Measurements from ENCODE around the gene C4BPB.
A peak's percentile ranks its signal among the peaks of the same experiment; 100 is the strongest.

Gene C4BPB

DNA sequence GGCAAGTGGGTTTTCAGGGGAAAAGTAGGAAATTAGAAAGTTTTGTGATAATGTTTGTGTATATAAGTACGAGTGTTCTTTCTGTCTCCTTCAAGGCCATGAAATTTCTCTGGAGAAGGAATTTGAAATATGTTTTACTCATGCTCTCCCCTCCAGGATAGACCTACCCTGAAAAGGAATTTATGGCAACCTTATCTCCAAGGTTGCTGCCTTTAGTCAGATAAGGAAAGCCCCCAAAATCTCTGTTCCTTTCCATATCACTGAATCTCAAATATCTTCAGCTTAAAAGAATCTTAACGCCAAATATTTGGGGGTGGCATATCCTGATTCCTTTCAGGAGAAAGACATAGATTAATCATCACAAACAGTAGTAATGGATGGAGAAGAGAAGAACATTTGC lies 499 bp upstream of the C4BPB start:
- DNase-seq: no peak

DNA sequence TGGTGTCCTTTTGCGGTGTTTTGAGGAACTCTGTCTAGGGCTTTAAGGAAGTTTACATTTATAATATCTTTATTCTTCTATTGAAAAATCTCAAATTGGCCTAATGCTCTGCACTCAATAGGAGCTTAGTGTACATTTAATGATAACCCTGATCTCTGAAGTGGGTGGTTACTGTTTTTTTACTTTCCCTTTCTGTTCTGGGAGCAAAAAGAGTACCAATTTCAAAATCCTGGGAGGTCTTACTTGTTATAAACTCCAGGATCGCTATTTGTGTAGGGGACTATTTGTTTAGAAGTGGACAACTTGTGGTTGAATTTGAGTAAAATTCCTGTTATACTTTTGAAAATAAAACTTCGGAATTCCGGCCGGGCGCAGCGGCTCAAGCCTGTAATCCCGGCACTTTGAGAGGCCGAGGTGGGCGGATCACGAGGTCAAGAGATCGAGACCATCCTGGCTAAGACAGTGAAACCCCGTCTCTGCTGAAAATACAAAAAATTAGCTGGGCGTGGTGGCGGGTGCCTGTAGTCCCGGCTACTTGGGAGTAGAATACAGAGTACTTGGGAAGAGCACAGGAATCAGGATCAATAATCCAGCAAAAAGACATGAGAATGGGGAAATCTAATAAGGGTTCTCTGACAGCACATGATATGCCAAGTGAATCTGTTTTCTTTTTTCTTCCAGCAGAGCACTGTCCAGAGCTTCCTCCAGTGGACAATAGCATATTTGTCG lies 1.1 kb downstream of the C4BPB start:
- no peak for DNase-seq

DNA sequence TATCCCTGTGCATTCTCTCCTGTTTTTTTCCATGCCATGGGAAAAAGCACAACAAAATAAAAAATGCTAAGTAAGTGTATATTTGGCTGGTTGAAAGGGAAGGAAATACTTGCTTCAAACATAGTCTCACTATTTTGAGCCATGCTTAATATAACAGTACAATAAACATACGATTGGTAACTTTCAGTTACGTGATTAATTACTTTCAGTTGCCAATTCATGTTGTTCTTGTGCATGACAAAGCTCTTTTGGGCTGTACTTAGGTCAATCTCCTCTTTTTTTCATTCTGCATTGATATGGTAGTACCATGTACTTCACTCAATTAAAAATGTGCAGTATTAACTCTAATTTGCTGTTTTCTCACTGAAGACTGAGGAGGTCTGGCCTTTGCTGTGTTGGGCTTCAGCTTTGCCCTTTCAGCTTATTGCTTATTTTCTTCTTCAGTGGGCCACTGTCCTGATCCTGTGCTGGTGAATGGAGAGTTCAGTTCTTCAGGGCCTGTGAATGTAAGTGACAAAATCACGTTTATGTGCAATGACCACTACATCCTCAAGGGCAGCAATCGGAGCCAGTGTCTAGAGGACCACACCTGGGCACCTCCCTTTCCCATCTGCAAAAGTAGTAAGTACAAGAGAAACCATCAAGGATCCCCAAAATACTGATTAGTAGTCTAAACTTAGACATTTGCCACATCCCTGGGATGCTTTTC lies 2.7 kb downstream of the C4BPB start:
- DNase-seq: no peak

- DNase-seq: no peak
These were observed 5.3 kb downstream of the C4BPB start for GRCh38 chr1:207093944-207094343.

- no peak for DNase-seq
These were observed 9.2 kb downstream of the C4BPB start for GRCh38 chr1:207097871-207098324.

- DNase-seq: no peak
These were observed 13.1 kb downstream of the C4BPB start for GRCh38 chr1:207101720-207102119.

DNA sequence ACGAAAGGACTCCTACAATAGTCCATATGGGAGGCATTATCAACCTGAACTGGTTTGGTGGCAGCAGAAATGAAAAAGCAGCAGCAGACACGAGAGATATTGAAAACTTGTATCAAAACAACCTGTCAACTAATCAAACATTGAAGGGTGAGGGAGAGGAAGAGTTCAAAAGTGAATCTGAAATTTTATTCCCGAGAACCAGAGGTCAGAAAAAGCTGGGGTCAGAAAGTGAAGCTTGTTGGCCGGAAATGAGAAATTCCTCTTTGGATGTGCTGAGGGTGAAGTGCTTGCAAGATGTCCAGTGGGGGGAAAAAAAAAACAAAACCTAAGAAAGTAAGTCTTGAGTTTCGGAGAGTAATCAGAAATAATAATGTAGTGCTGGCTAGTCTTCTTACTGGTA lies 13.5 kb downstream of the C4BPB start:
- DNase-seq: no peak

GRCh38 chr1:207102659-207103058 lies 14.0 kb downstream of the C4BPB start:
- no peak for DNase-seq

GRCh38 chr1:207103892-207104373 lies 15.3 kb downstream of the C4BPB start, which contains the start of gene C4BPA:
C4BPA (plus strand) TSS chr1:207104233; CDS start chr1:207113026, 8,793 bp downstream.
- DNase-seq: no peak

DNA sequence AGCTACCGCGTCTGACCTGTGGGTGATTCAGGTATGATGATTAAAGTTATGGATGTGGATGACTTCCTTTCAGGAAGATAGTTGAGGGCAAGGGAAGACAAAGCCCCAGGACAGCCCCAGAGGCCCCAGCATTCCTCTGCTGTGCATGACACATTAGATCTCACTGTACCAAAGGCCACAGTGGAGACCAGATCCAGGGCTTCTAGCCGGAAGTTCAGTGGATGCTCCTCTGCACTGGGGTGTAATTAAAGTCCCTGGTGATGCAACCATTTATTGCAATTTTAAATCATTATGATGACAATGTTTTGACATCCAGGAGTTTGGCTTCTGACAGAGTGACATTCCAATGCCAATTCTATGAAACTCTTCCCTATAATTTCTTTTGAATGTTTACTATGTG lies 20.3 kb downstream of the C4BPB start:
- no peak for DNase-seq

DNA sequence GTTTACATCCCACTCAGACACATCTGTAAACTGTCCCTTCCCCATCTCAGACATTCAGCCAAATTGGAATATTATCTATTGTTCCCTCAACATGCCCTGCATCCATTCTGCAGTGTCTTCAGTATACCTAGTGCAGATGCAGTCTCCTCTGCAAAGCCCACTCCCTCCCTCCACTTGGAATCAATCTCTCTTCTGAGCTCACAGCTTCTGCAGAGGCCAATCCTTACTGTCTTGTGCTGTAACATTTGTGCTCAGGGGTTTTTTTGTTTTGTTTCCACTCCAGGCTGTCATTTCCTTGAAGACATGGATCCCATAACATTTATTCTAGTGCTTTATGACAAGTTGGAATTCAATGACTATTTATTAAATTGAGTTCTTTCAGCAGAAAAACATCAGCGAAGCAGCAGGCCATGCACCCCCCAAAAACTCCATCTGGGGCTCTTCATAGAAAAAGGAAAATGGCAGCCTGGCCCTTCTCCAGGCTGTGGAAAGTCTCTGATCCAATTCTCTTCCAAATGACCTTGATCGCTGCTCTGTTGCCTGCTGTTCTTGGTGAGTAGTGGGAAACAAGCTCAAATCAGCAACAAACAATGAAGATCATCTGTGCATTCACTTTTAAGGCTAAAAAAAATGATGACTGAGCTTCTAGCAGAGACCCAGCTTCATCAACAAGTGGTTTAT lies 24.1 kb downstream of the C4BPB start:
- DNase-seq: no peak

DNA sequence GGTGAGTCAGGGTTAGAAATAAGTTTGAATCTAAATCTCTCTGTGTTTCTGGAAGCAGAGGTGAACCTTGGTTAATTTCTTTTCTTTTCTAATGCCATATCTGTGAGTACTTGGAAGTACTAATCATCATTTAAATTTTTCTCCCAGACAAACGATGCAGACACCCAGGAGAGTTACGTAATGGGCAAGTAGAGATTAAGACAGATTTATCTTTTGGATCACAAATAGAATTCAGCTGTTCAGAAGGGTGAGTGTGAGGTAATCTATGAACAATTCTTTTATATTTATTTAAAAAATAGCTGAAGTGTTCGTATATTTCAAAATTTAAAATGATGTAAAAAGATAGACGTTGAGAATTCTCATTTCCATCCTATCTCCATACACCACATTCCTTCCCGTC lies 26.6 kb downstream of the C4BPB start:
- DNase-seq: no peak

- DNase-seq: no peak
These were observed 35.7 kb downstream of the C4BPB start for GRCh38 chr1:207124389-207124788.

- DNase-seq: no peak
These were observed 39.8 kb downstream of the C4BPB start for GRCh38 chr1:207128336-207128921.

- DNase-seq: no peak
These were observed 40.4 kb downstream of the C4BPB start for GRCh38 chr1:207129053-207129452.

- DNase-seq: no peak
These were observed 41.8 kb downstream of the C4BPB start for GRCh38 chr1:207130252-207131036.

GRCh38 chr1:207131163-207131562 lies 42.5 kb downstream of the C4BPB start:
- DNase-seq: no peak

- DNase-seq: peak; percentile 5
These were observed 45.9 kb downstream of the C4BPB start for GRCh38 chr1:207134581-207134980.

DNA sequence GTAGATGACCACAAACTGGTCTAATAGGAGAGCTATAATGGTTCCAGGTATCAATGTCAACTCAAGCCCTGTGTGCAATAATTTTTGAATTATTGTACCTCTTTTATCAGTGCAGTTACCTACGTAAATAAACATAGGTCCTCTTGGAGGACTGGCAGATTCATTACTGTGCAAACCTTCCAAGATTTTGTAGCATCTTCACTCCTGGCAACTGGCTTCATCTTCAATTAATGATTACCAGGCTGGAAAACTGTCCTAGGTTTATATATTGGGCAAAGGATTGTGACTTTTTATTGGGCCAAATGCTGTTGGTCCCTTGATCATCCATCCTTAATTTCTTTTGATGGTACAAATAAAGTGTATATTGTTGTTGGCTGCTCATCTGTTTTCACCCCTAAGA lies 51.0 kb downstream of the C4BPB start:
- no peak for DNase-seq

GRCh38 chr1:207140536-207140935 lies 51.9 kb downstream of the C4BPB start:
- no peak for DNase-seq

DNA sequence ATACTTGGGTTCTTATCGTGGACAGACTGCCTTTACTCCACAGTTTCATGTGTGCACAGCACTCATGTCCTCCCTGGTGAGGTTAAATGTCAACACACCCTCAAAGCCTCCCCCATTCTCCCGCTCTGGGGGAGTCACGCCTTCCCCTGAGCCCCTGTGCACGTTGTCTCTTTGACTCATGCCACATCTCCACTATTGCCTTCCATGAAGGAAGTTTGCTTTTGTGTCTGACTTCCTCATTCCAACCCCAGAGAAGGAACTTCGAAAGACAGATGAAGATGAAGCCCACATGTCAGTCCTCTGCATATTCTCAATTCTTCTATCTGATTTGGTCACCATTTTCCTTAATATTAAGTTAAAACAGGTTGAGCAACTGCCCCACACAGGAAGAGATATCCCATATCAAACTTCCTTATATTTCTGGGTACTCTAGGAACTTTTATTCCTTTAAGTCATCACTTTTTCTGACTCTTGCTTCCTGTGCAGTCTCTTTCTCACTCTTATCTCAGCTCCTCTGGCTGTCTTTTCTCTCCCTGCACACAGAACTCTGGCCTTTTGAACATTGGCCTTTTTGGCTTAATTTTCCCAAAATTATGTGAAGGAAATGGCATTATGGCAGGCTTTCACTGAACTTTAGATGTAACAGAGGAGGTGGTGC lies 56.9 kb downstream of the C4BPB start:
- DNase-seq: no peak
